Gastroesophageal sphincter (tissue), 3 donors: ENCODE results near the gene IRF8.

Source experiments
- CTCF ChIP-seq, 4 experiments: fragments of 200-600 bp in 2 of 4; fragments of 450-650 bp in 2 of 4; sonication (generic) in 1 of 4; IDR thresholded peaks; one replicate each; pipeline ENCODE4 v1.5.1; 2017 to 2019; ENCODE audit warnings: antibody characterized with exemption in 4 of 4, mild to moderate bottlenecking in 2 of 4, moderate library complexity in 2 of 4
- POLR2A ChIP-seq, 2 donors: fragments of 450-650 bp; IDR thresholded peaks; one replicate each; pipeline ENCODE4 v1.6.1; 2017; ENCODE audit warnings: antibody characterized with exemption in 2 of 2, mild to moderate bottlenecking in 2 of 2, moderate library complexity in 1 of 2

- TF ChIP-seq POLR2A (IDR thresholded peaks at IDR 0.05) (no peak), CTCF (IDR thresholded peaks at IDR 0.05) (no peak)
These were observed 2.1 kb downstream of the IRF8 start for GRCh38 chr16:85901110-85901509.
